NCI-H1092 treated with DMSO at 0.1 percent for 48 hours (cell line): Measurements from ENCODE around the gene PAX5.

Source experiments
- DNase-seq: peaks from one replicate; lab custom pipeline; 2025; lab: John Stamatoyannopoulos, UW

The PAX5 gene

DNA sequence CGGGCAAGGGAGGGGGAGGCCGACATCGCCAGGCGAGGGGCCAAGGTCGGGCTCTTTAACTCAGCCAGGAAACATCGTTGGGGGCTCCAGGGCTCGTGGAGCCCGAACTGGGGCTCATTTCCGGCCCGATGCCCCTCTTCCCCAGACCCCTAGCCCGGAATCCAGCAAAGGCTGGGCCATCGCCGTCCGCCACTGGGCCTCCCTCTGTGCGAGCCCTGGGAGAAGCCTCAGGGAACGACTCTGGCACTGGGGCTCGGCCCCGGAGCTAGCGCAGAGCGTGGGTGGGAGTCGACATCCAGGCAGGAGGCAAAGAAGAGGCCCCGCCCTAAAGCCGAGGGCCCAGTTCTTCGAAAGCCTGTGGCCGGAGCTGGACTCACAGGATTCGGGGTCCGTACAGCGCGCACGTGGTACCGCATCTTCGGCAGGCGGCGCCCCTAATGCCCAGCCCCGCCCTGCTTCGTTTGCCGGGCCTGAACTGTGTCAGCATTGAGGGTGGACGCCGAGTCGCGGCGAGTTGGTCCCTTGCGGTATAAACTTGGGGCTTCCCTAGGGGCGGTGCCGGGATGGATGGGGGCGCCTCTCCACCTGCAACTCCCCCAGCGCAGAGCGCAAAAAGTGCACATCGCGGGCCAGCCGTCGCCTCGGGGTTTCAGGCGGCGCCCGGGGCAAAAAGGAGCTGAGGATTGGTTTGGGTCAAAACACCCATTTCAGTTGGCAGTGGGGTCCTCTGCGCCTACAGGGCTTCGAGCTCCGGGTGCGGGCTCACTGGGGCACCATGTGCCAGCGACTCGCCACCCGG is 3.6 kb upstream of the PAX5 start:
- no peak for DNase-seq

DNA sequence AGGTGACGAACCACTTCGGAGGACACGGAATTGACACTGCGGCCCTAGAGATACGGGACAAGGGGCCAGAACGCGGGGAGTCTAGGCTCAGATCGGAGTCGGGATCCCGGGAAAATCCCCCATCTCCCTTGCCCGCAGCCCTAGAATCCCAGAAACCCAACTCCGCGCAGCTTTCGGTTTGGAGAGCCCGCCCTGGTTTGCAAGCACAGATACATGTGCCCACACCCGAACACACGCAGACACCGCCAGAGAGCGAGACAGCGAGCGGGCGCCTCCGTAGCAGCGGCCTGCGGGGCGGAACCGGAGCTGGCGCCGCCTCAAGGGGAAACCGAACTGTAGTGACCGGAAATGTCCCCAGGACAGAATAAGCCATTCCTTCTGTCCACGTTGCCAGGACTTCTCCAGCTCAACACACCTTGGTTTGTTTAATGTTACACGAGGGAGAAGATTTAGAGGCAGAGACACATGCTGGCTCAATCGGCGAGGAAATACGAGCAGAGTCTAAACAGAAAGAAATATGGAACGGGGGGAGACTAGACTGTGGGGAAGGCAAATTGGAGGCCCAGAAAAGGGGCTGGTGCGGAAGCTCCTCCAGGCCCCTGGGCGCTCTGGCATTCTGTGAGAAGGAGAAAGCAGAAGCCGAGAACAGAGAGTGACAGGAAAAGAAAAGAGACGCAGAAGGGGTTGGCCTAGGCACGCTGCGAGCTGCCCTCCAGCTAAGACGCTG is 2.9 kb upstream of the PAX5 start:
- DNase-seq, result peak; percentile 83

- peak; percentile 83 for DNase-seq
These were observed 2.3 kb upstream of the PAX5 start for GRCh38 chr9:37036371-37036775.

GRCh38 chr9:37035648-37036370 is 1.7 kb upstream of the PAX5 start:
- peak; percentile 85 for DNase-seq

GRCh38 chr9:37034938-37035647 is 1.0 kb upstream of the PAX5 start:
- DNase-seq, result peak; percentile 85

GRCh38 chr9:37034305-37034937 is 353 bp upstream of the PAX5 start:
- DNase-seq, result peak; percentile 91

DNA sequence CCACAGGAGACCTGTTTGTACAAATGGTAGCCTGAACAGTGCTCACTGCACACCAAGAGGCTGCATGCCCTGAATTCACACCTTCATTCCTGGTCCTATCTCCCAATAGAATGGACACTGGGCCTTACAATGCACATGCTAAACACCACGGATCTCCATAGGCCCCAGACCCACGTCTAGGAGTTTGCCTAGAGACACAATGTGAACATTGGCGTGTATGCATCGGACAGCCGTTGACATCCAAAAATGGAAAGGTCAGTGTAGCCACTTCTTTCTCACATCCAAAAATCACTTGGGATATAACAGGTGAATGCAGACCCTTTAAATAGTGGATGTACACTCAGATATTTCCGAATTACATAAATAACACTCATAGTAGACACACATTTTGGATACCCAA is 927 bp downstream of the PAX5 start:
- DNase-seq, result no peak

DNA sequence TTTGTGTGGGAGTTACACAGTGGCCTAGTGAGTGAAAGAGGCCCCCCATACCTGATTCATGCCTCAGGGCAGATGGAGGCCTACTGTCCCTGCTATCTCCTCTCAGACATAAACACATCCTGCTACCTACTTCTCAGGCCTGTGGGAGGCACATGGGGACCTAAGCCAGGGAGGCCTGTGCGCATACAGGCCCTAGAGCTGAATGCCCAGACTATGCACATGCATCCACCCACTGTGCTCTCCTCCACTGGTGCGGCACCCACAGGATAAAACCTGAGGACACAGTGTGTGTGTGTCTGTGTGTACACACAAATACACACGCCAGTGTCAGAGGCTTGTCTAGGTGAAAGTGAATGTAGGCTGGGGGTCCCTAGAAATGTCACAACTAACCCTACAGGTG is 1.4 kb downstream of the PAX5 start:
- no peak for DNase-seq

DNA sequence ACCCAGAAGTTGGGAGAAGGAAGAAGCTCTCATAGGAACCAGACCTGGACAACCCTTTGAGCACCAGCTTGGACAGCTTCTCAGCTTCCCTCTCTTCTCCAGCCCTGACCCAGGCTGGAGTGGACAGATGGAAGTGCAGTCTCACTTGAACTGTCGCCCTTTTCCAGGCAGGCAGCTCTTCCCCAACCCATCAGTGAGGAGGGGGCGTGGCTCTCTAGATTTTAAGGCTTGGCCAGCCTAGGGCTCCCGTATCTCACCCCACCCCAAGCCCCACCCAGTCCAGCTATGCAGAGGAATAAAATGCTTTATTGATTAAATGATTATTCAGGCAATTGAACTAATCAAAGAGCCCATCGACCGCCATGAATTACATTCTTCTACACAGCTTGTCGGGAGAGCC is 2.2 kb downstream of the PAX5 start:
- no peak for DNase-seq

DNA sequence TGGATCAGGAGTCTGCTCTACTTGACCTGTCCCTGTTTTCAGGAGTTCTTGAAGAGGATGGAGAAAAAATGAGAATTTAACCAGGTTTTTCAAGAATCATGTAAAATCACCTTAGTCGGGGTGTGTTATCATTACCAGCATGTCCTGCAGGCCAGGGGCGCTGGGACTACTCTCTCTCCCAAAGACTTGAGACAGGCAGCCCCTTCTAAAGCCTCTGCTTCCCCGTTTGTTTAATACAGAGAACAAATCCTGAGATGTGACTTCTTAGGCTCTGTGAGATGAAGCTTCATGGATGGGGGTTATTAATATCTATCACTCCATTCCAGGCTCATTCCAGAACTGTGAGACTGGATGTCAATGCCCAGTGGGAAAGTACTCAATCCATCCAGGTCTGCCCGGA is 3.0 kb downstream of the PAX5 start:
- no peak for DNase-seq

GRCh38 chr9:37030611-37030939 is 3.5 kb downstream of the PAX5 start:
- DNase-seq, result no peak

DNA sequence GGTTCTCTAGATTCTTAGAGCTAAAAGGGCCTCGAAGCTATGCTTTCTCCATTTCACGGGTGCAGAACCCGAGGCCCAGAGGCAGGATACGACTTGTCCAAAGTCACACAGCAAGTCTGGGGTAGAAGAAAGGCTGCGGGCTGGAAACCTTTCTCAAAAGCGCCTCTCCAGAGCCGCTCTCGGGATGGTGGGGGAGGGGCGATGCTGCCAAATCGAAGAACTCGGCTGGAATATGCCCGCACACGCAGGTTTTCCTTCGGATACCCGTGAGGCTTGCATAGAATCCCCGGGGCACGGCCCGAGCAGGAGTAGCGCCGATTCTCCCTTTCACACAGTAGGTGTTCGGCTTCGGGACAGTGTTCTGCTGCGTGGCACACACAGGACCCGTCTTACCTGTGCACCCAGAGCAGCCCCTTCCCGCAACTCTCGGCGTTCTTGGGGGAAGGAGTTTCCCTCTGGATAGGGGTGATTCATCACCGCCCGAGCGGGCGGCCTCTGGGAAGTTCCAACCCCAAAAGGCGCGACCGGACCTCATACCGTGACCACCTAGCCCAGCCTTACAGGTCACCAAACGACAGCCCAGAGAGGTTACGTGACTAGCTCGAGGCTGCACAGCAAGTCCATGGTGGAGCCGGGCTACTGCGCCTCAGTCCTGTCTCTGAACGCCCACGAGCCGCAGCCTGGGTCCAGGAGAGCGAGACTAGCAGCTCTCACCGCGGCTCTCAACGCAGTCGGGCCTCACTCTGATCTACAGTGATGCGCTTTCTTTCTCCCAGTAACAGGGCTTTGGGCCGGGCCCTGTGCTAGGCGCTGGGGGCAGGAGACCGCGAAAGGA is 4.1 kb downstream of the PAX5 start:
- DNase-seq, result no peak

DNA sequence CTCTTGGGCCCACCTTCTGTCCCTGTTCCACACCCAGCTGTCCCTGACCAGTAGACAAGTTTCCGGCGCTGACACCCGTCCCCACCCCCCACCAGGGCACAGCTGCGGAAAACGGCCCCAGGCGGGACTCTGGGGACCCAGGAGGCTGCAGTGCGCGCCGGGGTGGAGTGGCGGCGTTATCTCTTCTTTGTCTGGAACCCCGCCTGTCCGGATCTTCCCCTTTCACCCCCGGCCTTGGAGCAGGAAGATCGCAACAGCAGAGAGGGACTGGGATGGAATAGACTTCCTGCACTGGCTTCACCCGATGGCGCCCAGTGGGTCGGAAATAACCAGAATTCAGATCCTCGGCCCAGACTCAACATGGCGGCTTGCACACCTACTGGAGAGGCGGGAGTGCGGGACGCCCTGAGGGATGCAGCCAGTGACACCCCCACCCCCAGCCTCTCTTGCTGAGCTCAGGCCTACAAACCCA is 4.7 kb downstream of the PAX5 start:
- DNase-seq, result no peak

DNA sequence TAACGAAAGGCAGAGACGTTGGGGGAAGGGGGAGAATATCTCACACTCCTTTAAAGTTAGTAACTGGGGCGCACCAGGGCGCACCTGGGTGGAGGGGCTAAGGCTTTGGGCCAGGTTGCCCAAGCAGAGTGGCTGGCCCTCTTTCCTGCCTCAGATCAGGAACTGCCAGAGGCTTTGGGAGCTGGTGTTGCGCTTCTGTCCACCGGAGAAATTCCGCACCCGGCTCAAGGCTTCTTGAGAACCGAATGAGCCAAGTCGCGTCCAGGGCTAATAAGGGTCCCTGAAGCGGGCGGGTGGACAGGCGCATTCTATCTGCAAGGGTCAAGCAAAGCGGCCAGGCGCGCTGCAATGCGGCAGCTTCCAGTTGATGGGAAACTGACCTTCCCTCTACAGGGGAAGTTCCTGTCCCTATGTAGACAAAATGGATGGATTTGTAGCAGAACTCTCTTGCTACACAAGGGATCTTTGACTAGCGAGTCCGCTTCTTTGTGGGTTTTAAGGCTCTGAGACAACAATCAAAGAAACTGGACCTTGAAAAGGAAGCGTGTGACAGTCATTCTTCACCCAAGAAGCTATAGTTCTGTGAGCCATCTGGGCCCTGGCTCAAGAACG is 5.5 kb downstream of the PAX5 start:
- DNase-seq, result no peak

DNA sequence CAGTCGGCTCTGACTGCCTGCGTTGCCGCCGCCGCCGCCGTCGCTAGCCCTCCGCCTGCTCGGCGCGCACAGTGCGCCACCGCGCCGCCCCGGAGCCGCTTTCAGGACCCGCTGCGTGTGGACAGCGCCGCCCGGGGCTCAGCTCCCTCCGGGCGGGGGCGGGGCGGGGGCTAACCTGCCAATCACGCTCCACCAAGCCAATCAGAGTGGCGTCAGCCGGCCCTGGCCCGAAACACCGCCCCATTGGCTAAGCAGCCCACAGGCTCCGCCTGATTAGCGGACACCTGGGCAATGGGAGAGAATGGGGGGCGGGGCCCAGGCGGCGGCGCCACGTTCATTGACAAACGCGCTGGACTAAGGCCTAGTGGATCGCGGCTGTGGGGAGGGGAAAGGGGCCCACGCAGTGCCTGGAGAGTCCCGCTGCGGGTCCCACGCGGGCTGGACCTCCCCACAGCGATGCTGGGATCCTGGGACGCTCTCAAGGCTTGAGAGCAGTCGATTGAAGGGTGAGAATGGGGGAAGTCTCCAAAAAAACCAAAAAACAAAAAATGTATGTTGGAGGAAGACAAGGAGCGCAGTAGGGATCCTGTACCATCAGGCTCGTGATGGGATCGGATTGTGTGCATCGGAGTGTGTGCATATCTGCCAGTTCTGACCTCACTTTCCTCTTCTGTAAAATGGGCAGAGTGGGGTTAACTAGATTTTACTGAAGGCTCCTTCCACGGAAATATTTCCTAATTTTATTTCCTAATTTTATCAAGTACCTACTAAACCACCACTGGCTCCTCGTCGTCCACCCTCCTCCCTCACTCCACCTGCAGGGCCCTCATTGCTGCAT is 6.3 kb downstream of the PAX5 start:
- DNase-seq, result peak; percentile 99

DNA sequence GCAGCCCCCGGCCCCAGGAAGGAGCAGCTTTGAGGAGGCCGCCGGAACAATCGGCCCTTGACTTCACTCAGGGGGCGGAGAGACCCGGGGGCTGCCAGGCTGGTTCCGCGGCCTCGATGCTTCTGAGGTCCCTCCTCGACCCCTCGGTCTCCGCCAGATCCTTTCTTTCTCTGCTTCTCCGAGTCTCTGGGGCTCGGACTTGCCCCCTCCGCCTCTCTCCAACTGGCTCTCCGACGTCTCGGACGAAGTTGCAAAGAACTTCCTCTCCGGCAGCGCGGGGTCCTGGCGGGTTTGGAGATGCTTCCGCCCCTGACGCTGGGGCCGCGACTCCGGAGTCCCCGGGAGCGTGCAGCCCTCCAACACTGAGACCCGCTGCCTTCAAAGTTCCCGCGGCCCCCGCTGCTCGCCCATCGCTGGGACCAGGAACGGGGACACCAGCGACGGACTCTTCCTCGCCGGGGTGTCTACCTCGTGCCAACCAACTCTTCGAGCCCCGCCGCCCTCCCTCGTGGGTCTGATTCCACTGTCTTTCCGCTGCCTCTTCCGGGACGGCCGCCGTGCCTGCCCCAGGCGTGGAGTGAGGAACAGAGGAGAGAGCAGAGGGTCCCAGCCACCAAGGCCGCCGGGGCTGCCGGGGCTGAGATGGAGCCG is 7.0 kb downstream of the PAX5 start:
- DNase-seq, result peak; percentile 71

DNA sequence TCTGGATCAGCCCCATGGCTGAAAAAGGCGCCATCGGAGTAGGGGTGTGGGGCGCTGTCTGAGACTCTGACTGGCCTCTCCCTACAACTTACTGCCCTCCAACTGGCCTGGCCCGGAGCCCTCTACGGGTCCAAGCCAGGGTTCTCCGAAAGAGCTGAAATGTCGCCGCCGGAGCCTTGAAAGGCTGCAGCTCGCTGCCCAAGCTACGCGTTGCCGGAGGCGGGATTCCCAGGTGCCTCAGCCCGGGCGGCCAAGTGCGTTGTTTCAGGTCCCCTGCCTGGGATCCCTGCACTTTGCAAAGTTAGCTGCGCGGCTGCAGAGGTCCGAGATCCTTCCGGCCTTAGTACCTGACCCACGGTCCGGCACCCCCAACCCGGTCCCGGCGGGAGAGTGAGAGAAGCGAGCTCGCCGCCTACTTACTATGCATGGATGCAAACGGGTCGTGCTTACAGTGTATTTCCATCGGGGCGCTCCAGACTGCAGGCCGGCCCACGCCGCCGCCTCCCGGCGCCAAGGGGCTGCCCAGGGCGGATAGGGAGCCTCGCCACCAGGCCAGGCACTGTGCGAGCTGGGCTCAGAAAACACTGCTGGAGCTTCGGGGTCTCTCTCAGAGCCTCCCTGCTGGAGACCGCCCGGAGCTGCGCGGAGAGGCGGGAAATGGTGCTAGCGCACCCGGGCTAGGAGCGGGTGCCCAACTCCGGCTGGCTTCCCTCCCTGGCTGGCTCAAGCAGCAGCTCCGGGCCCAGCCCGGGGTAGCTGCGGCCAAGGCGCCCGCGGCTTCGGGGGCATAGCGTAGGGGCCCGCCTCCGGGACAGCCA is 7.7 kb downstream of the PAX5 start:
- DNase-seq, result peak; percentile 66

DNA sequence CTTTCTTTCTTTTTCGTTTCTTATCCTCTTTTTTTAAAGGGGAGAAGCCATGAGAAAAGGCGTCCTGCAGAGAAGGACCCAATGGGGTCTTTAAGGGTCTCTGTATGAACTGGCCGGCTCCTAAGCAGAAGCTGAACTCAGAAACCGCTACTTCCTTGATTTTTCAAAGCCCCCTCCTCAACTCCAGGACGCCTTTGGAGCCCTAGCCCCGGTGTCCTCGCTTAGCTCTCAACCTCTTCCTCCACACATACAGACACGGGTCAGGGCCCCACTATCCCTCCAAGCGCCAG is 8.3 kb downstream of the PAX5 start:
- DNase-seq, result peak; percentile 66
